ENCODE data around the gene NELFA.
"Not testable (repeated sequence)": the region's sequence is repeated elsewhere in the genome, so short reads cannot be mapped to it uniquely, and the experiment has no call there.

NELFA gene

GRCh38 chr4:1993718-1994516 is 14.9 kb downstream of the NELFA start:
- DNase-seq = not testable (repeated sequence)

DNA sequence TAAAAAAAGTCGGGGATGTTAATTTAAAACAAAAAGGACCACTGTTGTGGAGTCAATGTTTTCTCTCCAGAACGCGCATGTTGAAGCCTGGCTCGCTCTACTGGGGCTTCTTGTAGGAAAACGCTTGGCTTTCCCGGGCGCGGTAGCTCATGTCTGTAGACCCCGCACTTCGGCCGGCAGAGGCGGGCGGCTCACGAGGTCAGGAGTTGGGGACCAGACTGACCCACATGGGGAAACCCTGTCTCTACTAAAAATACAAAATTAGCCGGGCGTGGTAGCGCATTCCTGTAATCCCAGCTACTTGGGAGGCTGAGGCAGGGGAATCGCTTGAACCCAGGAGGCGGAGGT is 15.6 kb downstream of the NELFA start:
- no peak for DNase-seq

GRCh38 chr4:1992468-1993168 is 16.2 kb downstream of the NELFA start:
- DNase-seq = no peak

DNA sequence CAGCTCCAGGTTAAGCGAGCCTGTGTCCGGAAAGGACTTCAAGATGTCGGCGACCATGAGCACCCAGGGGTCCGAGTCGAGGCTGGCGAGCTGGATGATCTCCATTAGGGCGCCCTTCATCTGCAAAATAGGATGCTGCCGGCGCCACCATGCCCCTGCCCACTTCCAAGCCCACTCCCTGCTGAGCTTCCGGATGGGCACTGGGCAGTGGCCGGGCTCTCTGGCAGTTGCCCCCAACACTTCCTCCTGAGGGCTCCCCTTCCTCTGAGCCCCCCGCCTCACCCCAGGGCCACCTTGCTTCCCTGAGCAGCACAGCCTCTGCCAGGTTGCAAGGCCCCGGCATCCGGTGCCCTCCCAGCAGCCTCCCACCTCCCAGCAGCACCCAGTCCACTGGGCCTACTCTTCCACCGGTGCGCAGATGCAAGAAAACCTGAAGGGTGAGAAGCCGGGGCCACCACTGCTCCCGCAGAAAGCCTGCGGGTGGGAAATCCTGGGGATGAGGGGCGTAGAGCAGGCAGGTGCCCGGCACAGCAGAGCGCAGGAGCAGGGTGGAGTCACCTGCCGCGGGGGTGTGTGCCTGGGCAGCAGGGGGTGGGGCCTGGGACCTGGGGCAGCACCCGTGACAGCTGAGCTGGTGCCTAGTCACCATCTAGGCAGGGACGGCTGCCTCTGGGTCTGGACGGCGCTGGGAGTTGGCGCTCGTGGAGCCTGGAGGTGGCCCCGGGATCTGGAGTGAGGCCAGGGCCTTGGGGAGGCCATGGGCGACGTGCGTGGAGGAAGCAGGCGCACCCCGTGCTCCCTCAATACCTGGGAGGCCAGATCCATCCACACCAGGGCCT is 17.0 kb downstream of the NELFA start:
- DNase-seq = no peak

DNA sequence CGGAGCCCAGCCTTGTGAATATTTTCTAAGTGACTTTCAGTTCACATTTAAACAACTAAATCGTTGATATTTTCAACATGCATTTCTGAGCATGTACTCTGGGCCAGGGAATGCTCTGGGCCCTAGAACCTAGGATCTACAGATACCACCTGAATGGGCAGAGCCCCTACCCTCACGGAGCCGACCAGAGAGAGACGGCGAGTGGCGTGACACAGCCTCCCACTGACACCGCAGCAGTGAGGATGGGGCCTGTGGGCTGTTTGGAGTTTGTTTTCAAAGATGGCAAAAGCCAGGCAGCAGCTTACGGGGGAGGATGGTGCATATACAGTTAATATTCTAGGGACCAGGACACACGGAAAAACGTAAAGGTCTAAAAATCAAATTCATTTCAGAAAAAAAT is 17.7 kb downstream of the NELFA start:
- DNase-seq = no peak

GRCh38 chr4:1990676-1991075 is 18.1 kb downstream of the NELFA start:
- DNase-seq = no peak

GRCh38 chr4:1990348-1990645 is 18.5 kb downstream of the NELFA start:
- DNase-seq = no peak

DNA sequence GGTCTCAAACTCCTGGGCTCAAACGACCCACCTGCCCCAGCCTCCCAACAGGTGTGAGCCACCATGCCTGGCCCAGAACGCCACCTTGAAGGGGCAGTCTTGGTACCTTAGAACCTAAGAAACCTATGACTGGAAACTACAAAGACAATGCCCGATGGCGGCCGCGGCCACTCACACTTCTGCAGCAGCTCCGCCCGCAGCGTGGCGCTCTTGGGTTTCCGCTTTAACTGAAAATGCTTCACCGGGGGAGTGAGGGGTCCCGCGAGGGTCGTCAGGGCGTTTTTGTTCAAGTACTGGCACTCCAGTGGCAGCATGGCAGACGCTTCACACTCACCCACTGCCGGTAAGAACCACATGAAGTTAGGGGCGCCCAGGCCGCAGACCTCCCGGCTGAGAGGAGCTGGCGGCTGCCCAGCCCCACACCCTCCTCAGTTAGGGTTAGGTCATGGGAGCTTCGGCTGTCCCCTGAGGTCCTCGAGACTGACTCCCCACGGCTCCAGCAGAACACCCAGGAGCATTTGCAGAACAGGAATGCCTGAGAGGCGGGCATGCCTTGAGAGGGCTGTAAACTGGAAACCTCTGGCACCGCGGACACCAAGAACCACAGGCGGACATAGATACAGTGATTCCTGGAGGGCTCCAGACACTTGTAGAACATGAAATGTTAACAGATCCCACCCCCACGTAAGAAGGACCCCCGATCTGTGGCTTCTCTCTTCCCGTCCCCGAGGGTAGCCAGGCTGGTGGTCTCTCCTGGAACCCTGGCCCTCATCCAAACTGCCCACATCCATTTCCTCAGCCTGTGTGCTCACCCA is 19.0 kb downstream of the NELFA start:
- DNase-seq = no peak

- no peak for DNase-seq
Observed at GRCh38 chr4:1988327-1988724, 20.4 kb downstream of the NELFA start.

- DNase-seq = no peak
Observed at GRCh38 chr4:1987721-1988326, 20.9 kb downstream of the NELFA start.

DNA sequence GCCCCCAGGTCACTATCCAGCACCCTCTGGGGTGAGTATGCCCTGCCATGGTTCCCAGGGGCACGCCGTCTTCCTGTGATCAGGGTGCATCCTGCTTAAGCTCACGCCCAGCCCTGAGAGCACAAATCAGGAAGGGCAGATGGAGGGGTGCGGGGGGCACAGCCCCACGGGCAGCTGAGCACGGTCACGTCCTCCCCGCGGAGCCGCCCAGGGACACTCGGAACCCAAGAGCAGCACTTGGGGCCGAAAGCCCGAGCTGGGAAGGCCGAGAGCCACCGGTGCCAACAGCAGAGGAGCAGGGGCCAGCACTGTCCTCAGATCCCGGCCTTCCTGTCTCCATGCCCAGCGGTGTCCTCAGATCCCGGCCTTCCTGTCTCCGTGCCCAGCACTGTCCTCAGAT is 21.5 kb downstream of the NELFA start:
- no peak for DNase-seq

- DNase-seq = no peak
Observed at GRCh38 chr4:1986578-1987210, 22.1 kb downstream of the NELFA start.

GRCh38 chr4:1985780-1986577 is 22.8 kb downstream of the NELFA start:
- DNase-seq = no peak

DNA sequence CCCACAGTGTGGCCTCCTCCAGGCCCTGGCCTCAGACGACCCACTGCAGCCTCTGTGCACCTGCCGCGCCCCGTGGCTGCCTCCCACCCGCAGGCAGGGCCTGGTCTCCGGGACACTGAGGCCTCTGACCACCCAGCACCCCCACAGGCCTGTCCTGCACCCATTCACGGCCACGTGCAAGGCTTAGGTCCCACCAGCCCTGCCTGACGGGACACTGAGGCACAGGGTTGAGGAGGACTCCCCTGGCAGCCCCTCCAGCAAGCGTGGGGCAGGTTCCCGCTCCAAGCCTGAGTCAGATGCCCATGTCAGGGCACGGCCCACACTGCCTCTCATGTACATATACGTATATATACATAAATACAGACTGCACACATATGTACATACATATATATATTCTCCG is 23.5 kb downstream of the NELFA start:
- DNase-seq = no peak

DNA sequence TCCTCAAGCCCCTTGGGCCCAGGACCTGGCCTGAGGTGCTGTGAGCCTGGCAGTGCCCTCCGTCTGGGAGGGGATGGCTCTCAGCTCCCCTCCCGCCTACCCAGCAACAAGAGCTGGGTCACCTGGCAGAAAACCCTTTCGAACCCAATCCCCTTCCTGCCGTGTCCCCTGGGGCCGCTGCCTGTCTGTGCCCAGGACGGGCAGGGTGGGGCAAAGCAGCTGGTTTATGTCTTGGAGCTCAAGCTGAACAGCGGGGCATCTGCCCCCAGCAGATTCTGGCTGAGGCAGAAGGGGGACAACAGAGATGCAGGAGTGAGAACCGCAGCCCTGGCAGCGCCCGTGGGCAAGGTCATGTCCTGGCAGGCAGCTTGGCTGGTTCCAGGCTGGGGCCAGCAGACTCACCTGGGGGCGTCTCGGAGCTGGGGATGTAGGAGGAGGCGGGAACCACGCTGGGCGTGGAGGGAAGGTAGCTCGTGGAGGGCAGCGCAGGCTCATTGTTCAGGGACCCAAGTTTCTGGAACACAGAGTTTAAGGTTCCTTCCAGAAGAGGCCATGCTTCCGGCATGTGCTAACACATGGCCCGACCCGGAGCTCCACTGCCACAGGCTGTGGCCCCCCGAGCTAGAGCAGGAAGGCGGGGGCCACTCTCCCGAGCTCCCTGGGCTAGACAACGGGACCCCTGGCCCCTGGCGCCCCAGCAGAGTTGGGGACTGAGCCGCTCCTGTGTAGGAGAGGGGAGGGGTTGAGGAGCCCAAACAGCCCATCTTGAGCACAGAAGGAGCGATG is 24.2 kb downstream of the NELFA start:
- no peak for DNase-seq

DNA sequence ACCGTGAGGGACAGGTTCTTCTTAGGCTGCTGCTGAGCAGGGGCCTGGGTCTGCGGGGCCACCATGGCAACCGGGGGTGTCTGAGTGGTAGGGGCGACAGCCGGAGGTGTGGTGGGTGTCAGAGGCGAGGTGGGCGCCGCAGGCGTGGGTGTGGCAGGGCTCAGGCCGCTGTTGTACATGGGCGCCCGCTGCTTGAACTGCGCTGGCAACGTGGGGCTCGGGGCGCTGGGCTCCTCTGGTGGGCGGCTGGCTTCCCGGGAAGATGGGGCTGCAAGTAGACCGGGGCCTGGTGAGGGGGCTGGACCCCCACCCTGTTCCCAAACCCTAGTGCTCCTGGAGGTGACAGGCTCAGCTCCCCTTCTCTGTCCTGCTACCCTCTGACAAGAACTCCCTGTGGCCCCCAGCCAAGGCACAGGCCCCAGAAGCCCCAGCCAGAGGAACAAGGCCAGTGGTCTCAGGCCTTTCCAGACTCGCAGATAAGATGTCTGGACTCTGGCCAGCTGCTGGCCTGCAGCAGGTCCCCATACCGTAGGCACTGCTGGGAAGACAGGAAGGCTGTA is 24.8 kb downstream of the NELFA start:
- DNase-seq = no peak

DNA sequence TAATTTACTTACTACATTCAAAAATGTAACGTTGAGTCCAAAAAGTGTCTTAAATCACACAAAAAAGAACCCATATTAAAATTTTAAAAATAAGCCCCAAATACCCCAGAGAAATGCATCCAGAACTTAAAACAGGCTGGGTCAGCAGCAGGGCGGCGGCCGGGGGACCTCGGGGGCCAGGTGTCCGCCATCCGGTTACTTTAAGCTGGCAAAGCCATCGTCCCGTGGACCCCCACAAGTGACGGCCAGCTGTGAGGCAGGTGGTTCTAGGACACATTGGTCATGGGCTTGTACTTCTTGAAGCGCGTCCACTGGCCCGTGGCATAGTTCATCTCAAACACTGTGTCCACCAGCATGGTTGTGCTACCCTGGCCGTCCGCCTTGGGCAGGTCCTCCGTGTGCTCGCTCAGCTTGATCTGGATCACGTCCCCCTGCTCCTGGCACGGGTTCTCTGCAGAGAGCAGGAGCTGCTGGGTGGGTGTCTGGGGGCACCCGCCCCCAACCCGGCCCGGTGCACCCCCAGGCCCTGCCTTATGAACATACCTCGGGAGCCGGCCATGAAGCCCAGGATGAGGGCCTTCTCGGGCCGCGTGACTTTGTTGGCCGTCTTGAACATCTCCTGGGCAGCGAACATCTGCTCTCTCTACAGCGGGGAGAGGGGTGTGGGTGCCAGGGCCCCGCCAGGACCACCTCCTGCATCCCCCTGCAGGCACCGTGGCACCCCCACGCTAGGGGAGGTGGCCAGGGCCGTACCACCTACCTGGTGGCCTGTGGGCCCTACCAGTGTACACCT is 25.5 kb downstream of the NELFA start:
- no peak for DNase-seq

DNA sequence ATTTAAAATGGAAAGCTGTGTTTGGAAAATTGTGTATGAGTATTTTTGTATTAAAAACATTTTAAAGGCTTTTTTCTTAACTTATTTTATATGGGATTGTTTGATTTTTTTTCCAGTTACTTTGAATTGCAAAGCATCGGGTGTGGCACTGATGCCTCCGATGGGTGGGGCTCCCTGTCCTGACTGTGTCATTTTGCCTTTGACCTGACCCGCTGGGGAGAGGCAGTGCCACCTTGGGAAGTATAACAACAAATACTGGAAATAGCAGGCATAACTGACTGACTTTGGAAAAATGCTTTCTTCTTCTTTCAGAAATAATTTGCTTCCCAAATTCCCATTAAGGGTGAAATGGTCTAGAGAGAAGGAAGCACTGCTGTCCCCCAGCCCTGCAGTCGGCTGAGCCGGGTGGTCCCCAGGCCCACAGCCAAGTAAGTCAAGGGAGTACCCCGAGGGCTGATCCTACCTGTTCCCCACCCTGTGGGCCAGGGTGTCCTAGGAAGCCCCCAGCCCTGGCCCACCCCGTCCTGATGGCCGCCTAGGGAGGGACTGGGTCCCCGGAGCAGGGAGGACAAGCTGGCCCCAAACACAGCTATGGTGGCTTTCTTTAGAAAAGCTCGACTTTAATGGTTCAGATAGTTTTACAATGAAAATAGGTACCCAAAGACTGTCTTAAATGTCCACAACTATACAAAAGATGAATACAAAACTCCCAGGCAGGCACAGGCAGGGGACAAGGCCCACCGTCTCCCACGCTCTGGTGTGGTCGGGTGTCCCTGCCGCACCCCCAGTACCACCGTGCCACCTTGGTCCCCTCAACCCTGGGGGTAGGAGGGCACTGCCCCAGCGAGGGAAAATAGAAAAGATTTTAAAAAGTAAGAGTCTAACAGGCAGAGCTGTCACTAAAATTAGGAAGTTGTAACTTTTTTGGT is 26.4 kb downstream of the NELFA start:
- no peak for DNase-seq

Data from MV-4-11 (cell line).